Activated CD8-positive, alpha-beta memory T cell treated with anti-CD3 and anti-CD28 coated beads for 48 hours (primary cell): ENCODE measurements around the gene KREMEN1.

Source experiments
- DNase-seq, 3 experiments: peaks; one replicate each; pipeline ENCODE4 v3.0.0-alpha.2; 2020; ENCODE audit warnings: low read depth in 2 of 3, low spot score in 2 of 3

The KREMEN1 gene

GRCh38 chr22:29128891-29129807 lies 56.3 kb downstream of the KREMEN1 start:
- no peak for DNase-seq

GRCh38 chr22:29129808-29130140 lies 56.9 kb downstream of the KREMEN1 start:
- no peak for DNase-seq

- DNase-seq, result no peak
These were observed 57.6 kb downstream of the KREMEN1 start for GRCh38 chr22:29130476-29130875.

- no peak for DNase-seq
These were observed 60.8 kb downstream of the KREMEN1 start for GRCh38 chr22:29133603-29134133.

- DNase-seq, result no peak
These were observed 61.6 kb downstream of the KREMEN1 start for GRCh38 chr22:29134448-29134847.

- no peak for DNase-seq
These were observed 64.2 kb downstream of the KREMEN1 start for GRCh38 chr22:29136782-29137700.

DNA sequence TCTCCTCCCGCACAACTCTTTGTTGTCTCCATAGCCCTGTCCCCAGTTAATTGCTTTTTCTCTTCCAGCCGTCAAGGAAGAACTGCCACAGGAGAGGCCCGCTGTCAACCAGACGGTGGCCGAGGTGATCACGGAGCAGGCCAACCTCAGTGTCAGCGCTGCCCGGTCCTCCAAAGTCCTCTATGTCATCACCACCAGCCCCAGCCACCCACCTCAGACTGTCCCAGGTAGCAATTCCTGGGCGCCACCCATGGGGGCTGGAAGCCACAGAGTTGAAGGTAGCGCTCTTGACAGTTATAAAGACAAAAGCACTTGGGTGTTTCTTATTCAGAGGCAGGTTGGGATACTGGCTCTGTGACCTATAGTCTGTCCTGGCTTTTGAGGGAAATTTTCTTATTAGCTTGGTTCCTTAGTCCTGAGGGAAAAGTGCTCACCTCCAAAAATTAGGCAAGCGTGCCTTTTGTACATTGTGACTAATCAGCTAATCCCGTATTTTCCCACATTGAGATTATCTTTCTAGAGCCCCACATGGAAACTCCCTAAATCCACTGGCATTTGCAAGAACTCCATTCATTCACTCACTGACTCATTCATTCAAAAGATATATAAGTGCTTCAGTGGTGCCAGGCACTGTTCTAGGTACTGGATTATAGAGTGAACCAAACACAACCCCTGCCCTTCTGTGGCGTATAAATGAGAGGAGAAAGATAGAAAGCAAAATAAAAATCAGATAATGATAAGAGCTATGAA lies 65.9 kb downstream of the KREMEN1 start:
- no peak for DNase-seq

DNA sequence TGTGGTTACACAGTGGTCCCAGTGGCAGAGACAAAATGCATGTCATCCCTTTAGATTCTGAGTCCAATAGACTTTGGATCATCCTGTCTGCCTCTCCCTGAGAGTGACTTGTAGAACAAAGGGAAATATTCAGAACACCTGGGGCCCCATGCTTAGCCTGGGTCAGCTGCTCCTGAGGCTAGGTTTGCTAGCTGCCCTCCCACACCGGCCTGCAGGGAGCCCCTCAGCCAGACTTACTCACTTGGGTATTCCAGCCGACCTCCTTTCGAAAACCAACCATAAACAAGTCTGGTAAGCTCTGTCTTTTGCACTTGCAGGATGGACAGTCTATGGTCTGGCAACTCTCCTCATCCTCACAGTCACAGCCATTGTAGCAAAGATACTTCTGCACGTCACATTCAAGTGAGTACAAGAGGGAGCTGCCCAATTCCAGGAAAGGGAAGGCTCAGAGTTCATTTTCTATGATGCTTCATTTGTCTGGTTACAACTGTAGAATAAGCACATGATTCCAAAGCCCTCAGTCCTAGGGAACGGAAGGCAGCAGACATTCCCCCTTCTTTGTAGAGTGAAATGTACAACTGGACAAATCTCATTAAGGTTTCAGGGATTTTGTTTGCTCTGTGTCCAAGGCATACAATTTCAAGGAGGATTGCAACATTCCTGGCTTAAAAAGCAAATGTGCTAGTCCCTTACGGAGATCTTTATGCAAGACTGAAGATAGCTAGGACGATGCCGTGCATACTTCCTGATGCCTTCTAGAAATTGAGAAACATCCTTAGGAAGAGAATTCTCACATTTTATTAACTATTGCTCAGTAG lies 67.3 kb downstream of the KREMEN1 start:
- DNase-seq, result no peak

- DNase-seq, result no peak
These were observed 68.3 kb downstream of the KREMEN1 start for GRCh38 chr22:29141078-29141688.

DNA sequence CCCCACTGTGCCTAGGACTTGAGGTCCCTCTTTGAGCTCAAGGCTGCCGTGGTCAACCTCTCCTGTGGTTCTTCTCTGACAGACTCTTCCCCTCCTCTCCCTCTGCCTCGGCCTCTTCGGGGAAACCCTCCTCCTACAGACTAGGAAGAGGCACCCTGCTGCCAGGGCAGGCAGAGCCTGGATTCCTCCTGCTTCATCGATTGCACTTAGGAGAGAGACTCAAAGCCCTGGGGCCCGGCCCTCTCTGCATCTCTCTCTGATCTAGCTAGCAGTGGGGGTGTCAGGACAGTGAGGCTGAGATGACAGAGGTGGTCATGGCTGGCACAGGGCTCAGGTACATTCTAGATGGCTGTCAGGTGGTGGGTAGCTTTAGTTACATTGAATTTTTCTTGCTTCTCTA lies 69.3 kb downstream of the KREMEN1 start:
- DNase-seq, result no peak

GRCh38 chr22:29143941-29144785 lies 71.3 kb downstream of the KREMEN1 start:
- DNase-seq, result no peak

DNA sequence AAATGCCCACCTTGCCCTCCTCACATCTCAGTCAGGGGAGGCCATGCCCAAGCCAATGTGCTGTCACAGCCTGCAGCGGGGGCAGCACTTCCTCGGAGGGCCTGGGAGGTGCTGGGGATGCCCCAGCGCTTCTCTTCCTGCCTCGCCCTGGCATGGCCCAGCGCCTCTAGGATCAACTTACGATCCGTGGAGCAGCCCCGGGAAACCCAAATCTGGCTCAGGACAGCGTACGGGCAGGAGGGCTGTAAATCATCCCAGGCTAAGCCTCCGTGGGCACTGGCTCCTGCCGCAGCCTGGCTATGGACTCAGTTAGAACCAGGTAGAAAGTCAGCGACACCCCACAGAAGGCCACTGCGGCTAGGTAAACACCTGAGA lies 71.9 kb downstream of the KREMEN1 start:
- no peak for DNase-seq

DNA sequence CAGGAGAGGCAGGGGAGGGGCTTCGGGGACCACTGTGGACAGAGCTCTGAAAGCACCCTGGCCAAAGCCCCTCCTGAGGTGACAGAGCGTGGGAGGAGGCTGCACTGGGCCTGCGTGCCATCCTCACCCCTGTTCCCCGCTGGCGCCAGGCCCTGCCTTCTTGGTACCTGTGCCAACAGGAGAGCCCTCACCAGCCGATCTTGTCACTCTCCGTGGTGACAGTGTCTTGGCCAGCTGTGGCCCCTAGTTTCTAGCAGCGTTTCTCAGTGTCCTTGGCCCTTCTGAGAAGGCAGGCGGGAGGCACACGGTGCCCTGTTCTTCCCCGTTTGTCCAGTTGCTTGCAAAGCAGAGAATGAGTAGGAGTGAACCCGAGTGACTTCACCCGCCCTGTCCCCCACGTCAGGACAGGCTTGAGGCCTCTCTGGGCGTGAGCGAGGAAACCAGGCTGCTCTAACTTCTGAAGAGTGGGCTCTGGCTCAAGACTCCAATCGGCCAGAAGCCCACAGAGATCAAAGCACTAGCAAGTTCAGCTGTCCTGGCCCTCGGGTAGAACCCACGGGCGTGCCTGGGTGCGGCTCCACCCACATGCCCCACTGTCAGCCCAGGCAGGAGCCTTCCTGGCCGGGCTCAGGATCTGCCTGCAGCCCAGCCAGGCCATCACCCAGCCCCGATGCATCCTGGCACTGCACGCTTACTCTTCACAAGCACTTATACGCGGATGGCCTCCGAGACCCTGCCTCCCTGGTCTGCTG lies 72.7 kb downstream of the KREMEN1 start:
- DNase-seq, result no peak

DNA sequence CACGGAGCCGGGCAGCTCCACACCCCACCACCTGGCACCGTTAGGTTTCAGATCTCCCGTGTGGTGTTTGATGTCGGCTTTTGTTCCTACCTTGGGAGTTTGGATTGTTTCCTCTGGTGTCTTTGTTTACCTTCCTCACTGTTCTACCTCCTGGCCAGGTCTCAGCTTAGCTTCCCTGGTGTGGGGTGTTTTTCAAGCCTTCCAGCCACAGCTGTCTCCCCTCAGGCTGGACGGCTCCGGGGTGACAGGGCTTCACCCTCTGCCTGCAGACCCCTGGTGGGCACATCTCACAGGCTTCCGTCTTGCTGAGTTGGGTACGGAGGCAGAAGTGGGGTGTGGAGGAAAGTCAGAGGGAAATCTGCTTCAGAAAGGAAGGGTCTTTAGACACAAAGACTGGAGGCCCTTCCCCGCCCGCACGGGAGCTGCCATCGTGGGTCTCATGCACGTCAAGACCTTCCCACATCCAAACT lies 73.3 kb downstream of the KREMEN1 start:
- no peak for DNase-seq

DNA sequence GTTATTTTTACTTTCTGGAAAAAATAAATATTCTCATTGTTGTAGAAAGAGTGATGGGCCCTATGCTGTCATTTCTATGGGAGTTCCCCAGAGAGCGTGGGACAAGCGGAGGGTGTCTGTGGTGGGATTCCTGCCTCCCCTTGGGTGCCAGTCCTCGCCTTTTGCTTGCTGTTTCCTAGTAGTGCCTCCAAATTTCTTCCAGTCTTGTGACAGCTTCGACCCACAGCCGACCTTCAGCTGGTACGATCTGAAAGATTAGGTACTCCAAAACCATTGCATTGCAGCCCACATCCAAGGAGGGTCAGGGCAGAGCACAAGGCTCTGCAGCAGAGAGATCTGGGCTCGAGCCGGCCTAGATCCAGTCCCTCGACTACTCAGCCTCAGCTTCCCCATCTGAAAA lies 73.9 kb downstream of the KREMEN1 start:
- no peak for DNase-seq

- DNase-seq, result no peak
These were observed 74.6 kb downstream of the KREMEN1 start for GRCh38 chr22:29147331-29147899.

GRCh38 chr22:29148036-29148435 lies 75.2 kb downstream of the KREMEN1 start:
- no peak for DNase-seq

GRCh38 chr22:29148826-29149225 lies 76.0 kb downstream of the KREMEN1 start:
- no peak for DNase-seq
